Right lobe of liver (tissue), 4 donors: ENCODE data around the gene GPR176.

Experiments used
- CTCF ChIP-seq, 4 donors: fragments of 200-600 bp in 3 of 4; fragments of 450-650 bp in 1 of 4; IDR thresholded peaks; one replicate each; pipeline versions ENCODE4 v1.5.1 to v1.8.0; 2016 to 2022; ENCODE audit warnings: antibody characterized with exemption in 4 of 4, mild to moderate bottlenecking in 2 of 4
- POLR2A ChIP-seq: fragments of 450-650 bp; IDR thresholded peaks from one replicate; pipeline ENCODE4 v1.6.1; 2017; ENCODE audit warnings: antibody characterized with exemption, mild to moderate bottlenecking
- donor health status: DM: no; HTN: no; CAD: no.
- donor health status: DM: no; HTN: no; CAD: no.
- donor health status: DM: no; HTN: yes; CAD: no.

GRCh38 chr15:39854161-39854560 lies 65.9 kb downstream of the GPR176 start:
- no peak for TF ChIP-seq POLR2A
- no peak for TF ChIP-seq CTCF (IDR thresholded peaks at IDR 0.05)
